SK-N-MC (cell line): Measurements from ENCODE around the gene ZNHIT3.
"Not testable (repeated sequence)": the region's sequence is repeated elsewhere in the genome, so short reads cannot be mapped to it uniquely, and the experiment has no call there.

ENCODE experiments used
- DNase-seq: peaks from one replicate; pipeline ENCODE4 v3.0.0-alpha.2; 2011; ENCODE audit warnings: low read depth, low spot score
- H3K27ac ChIP-seq: fragments of 200-600 bp; sonication (generic); 2 replicates; pipeline ENCODE4 v1.5.1; 2016; ENCODE audit warnings: mixed run types
- H3K36me3 ChIP-seq: fragments of 200-600 bp; sonication (generic); 2 replicates; pipeline ENCODE4 v1.6.1; 2017; ENCODE audit warnings: antibody characterized with exemption, low read length, mixed read lengths; ENCODE audit not compliant: insufficient read depth
- H3K4me3 ChIP-seq: fragments of 200-600 bp; sonication (generic); 2 replicates; pipeline ENCODE4 v1.5.1; 2016
- H3K9ac ChIP-seq: fragments of 200-600 bp; sonication (generic); 2 replicates; pipeline ENCODE4 v1.8.0; 2017; ENCODE audit warnings: mixed run types, mixed read lengths; ENCODE audit not compliant: insufficient read length
- H3K9me3 ChIP-seq: fragments of 200-600 bp; sonication (generic); 2 replicates; pipeline ENCODE4 v1.6.1; 2017; ENCODE audit warnings: low read depth, mild to moderate bottlenecking, antibody characterized with exemption, low read length, moderate library complexity, mixed read lengths
- EZH2 ChIP-seq: fragments of 200-600 bp; sonication (generic); IDR thresholded peaks from one replicate; pipeline ENCODE4 v1.6.1; 2017; ENCODE audit warnings: antibody characterized with exemption
- FOXP2 ChIP-seq: optimal IDR thresholded peaks from 2 replicates; pipeline ENCODE3; 2011; ENCODE audit warnings: mild to moderate bottlenecking, moderate library complexity; ENCODE audit not compliant: insufficient read depth; ENCODE audit errors: extremely low read length, control extremely low read depth
- POLR2AphosphoS5 ChIP-seq: IDR thresholded peaks from 2 replicates; pipeline ENCODE4 v1.6.1; 2012; ENCODE audit warnings: mild to moderate bottlenecking, low read depth, low read length, borderline replicate concordance

Gene ZNHIT3

DNA sequence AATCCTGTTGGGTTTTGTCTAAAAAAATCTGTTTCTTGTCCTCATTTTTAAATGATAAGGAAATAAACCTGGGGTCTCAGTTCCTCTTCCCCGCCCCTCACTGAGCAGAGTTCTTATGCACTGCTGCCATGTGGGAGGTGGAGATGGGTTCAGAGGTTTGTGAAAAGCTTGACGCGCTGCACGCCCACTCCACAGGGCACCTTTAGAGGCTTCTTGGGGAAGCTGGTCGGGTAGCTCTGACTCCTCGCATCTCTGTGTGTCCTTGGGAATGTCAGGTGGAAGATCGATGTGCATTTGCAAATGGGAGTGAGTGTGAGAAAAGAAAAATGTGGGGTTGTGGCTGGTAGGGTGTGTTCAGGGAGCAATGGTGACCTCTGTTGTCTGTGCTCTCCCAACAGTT lies 4.7 kb upstream of the ZNHIT3 start:
- Histone ChIP-seq H3K36me3 (no peaks in the 10 kb centered on the region), H3K4me3 (no peak overlapping the region), H3K9me3 (no peaks in the 10 kb centered on the region), H3K27ac (no peak overlapping the region), H3K9ac (no peak overlapping the region)
- TF ChIP-seq EZH2 (no peak), FOXP2 (no peak), POLR2AphosphoS5 (no peak)
- no peak for DNase-seq

DNA sequence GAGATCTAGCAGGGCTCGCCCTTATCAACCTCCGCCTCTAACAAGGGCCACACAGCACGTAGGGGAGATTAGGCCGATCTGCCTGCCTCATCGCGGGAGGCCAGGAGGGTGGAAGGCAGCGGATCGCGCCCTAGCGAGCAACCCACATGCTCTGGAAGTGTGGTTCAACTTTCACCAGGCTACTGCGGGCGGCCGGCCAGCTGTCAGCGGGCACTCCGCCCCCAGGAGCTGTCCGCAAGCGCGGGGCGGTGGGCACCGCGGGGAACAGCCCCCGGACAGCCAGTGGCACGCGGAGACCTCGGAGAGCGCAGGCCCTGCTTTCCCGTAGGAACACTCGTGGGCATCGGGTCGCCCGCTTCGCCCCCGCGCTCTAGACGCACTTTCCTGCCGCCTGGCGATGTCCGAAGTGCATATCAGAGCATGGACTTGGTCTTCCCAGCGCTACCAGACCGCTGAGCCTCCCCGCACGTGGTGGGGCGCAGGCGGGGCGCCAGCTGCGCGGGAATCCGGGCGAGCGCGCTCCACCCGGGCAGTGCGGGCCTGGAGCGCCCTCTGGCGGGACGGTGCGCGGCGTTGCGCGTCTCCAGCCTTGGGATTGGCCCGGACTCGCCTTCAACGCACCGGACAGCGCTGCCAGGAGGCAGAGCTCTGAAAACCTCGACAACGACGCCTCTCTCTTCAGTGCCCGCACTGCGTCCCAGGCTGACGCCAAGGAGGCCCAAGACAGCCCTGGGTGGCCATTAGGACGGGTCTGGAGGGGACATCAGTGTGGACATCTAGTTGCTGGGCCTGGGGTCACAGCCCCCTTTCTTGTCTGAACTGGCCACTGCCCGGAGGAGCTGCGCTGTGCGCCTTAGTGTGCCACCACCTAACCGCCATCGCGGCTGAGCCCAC lies 3.6 kb upstream of the ZNHIT3 start:
- Histone ChIP-seq H3K9ac (no peak overlapping the region), H3K4me3 (peak overlapping the region; percentile 41), H3K27ac (no peak overlapping the region), H3K36me3 (no peaks in the 10 kb centered on the region), H3K9me3 (no peaks in the 10 kb centered on the region)
- no peak for DNase-seq
- TF ChIP-seq POLR2AphosphoS5: no peak
- TF ChIP-seq EZH2: no peak
- TF ChIP-seq FOXP2: no peak

DNA sequence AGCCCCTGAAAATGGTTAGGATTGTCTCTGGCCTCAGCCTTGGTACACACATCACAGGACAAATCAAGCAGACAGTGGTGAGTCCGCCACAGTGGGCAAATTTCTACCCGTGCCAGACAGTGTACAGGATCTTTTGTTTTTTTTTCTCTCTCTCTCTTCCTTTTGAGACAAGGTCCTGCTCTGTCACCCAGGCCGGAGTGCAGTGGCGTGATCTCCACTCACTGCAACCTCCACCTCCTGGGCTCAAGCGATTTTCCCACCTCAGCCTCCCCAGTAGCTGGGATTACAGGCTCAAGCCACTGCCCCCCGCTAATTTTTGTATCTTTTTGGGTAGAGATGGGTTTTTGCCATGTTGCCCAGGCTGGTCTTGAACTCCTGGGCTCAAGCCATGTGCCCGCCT lies 2.5 kb upstream of the ZNHIT3 start:
- H3K36me3 ChIP-seq, H3K4me3 ChIP-seq, H3K27ac ChIP-seq, DNase-seq, H3K9ac ChIP-seq, H3K9me3 ChIP-seq: not testable (repeated sequence)

DNA sequence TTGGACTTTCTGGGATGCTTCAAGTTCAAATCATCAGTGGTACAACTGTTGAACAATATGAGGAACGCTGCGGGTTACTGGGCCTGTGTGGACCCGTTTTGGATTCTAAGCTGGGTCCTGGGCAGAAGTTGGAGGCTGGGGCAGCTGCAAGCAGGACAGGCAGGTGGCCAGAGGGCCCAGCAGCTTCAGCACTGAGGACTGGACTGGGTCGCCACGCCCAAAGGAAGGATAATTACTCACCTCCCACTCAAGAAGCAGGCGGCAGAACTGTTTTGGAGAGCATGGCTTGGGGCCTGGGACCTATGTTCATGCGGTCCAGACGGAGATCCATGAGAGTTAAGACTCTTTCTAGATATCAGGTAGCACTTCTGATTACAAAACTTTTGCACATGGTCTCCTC lies 1.5 kb upstream of the ZNHIT3 start:
- Histone ChIP-seq H3K36me3 (peaks cover 15% of the 10 kb centered on the region), H3K4me3 (no peak overlapping the region), H3K9me3 (no peaks in the 10 kb centered on the region), H3K9ac (no peak overlapping the region), H3K27ac (no peak overlapping the region)
- DNase-seq: no peak
- no peak for TF ChIP-seq FOXP2
- no peak for TF ChIP-seq POLR2AphosphoS5
- TF ChIP-seq EZH2: no peak

DNA sequence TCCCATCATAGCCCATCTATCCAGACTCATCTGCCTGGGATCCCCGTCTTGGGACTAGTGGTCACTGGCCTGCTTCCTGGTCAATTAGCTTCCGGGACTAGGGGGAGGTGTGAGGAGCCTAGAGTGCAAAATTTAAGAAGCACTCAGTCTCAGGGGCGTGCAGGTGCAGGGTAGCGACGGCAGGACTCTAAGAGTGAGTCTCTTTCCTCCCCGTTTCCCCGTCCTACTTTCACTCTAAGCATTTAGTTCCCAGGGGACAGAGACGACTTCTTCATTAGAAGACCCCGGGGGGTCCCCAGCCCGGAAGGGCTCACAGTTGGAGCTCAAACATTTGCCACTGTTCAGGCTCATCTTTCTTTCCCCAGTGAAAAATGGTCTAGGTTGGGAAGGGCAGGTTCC lies 677 bp upstream of the ZNHIT3 start:
- DNase-seq: peak; percentile 52

DNA sequence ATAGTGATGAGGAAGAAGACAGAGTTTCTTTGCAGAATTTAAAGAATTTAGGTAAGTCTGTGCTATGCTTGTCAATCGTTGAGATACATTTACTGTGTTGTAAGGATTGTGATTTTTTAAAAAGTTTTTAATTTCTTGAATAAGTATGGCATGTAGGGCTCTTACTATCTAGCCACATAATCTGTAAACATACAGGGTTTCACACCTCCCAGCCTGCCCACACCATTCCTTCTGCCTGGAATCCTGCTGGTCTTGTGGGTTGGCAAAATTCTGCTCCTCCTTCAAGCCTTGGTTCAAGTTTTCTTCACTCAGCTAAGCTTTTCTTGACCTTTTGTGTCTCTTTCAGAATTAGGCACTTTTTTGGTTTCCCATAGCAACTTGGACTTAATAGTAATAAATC lies 7.5 kb downstream of the ZNHIT3 start:
- H3K9ac ChIP-seq: no peak overlapping the region
- TF ChIP-seq FOXP2 (no peak), EZH2 (no peak), POLR2AphosphoS5 (no peak)
- H3K9me3 ChIP-seq: no peaks in the 10 kb centered on the region
- H3K4me3 ChIP-seq: no peak overlapping the region
- H3K27ac ChIP-seq: no peak overlapping the region
- peaks cover 77% of the 10 kb centered on the region for H3K36me3 ChIP-seq
- no peak for DNase-seq

More for the DNA sequence above, 677 bp upstream of the ZNHIT3 start:
- Histone ChIP-seq H3K9me3 (no peaks in the 10 kb centered on the region), H3K27ac (no peak overlapping the region), H3K36me3 (peaks cover 20% of the 10 kb centered on the region), H3K9ac (peak overlapping the region; percentile 61), H3K4me3 (peak overlapping the region; percentile 88)
- TF ChIP-seq EZH2: no peak
- no peak for TF ChIP-seq FOXP2
- no peak for TF ChIP-seq POLR2AphosphoS5

DNA sequence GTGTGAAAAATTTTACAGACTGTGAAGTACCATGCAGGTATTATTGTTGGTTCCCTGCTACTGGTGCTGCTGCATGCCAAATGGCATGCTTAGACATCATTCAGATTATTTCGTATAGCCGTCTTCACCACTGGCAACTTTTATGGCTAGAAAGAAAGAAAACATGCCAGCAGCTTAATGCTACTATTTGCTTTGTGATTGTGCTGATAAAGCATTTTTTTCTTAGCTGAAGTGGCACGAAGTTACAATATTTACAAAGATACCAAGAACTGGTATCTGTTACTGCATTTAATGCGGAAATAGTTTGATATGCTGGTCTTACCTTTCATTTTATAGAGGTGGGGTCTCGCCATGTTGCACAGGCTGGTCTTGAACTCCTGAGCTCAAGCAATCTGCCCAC lies 8.2 kb downstream of the ZNHIT3 start:
- H3K36me3 ChIP-seq: peaks cover 74% of the 10 kb centered on the region
- no peak overlapping the region for H3K4me3 ChIP-seq
- no peak overlapping the region for H3K9ac ChIP-seq
- no peak for DNase-seq
- H3K9me3 ChIP-seq: no peaks in the 10 kb centered on the region
- TF ChIP-seq EZH2: no peak
- no peak for TF ChIP-seq POLR2AphosphoS5
- no peak for TF ChIP-seq FOXP2
- peak overlapping the region; percentile 21; the same call in 1 of the 2 replicates for H3K27ac ChIP-seq

DNA sequence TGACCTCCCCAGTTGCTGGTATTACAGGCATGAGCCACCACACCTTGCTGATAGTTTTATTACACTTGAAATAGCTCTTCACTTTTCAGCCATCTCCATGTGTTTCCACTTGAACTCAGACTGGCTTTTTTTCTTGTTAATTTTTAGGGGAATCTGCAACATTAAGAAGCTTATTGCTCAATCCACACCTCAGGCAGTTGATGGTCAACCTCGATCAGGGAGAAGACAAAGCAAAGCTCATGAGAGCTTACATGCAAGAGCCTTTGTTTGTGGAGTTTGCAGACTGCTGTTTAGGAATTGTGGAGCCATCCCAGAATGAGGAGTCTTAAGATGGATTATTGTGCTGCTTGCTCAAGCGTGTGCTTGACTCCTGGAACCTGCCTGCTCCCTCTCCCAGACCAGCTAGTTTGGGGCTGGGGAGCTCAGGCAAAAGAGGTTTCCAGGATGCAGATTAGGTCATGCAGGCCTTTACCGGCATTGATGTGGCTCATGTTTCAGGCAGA lies 8.6 kb downstream of the ZNHIT3 start:
- Histone ChIP-seq H3K4me3 (no peak overlapping the region), H3K36me3 (peaks cover 70% of the 10 kb centered on the region), H3K9me3 (no peaks in the 10 kb centered on the region), H3K27ac (peak overlapping the region; percentile 21; the same call in 1 of the 2 replicates), H3K9ac (no peak overlapping the region)
- no peak for DNase-seq
- TF ChIP-seq FOXP2 (no peak), EZH2 (no peak), POLR2AphosphoS5 (no peak)
